ENCODE data around the gene ZNF687.
"Not testable (repeated sequence)": the region's sequence is repeated elsewhere in the genome, so short reads cannot be mapped to it uniquely, and the experiment has no call there.

ZNF687 gene

GRCh38 chr1:151281969-151282882 lies at the start of gene ZNF687:
TSS of gene ZNF687 (plus strand) at chr1:151282299. CDS start at chr1:151286292, 3,993 bp downstream.
- DNase-seq = peak; percentile 96

- no peak for DNase-seq
Measured at GRCh38 chr1:151235235-151235634, 46.9 kb upstream of the ZNF687 start.

- DNase-seq = no peak
Measured at GRCh38 chr1:151237678-151238466, 44.2 kb upstream of the ZNF687 start.

GRCh38 chr1:151238467-151238739 lies 43.7 kb upstream of the ZNF687 start:
- DNase-seq = no peak

GRCh38 chr1:151242442-151242841 lies 39.7 kb upstream of the ZNF687 start:
- no peak for DNase-seq

- no peak for DNase-seq
Measured at GRCh38 chr1:151243683-151244216, 38.3 kb upstream of the ZNF687 start.

GRCh38 chr1:151246786-151247185 lies 35.3 kb upstream of the ZNF687 start:
- DNase-seq = no peak

- DNase-seq = peak; percentile 44
Measured at GRCh38 chr1:151251656-151252470, 30.2 kb upstream of the ZNF687 start.

- peak; percentile 89 for DNase-seq
Measured at GRCh38 chr1:151254217-151255213, 27.6 kb upstream of the ZNF687 start, which contains the start of gene PSMD4. TSS of gene PSMD4 (plus strand) at chr1:151254734. CDS start at chr1:151254783, 49 bp downstream.

GRCh38 chr1:151255381-151255780 lies 26.7 kb upstream of the ZNF687 start:
- no peak for DNase-seq

GRCh38 chr1:151259351-151259750 lies 22.7 kb upstream of the ZNF687 start:
- DNase-seq = no peak

GRCh38 chr1:151265446-151266236 lies 16.5 kb upstream of the ZNF687 start:
- no peak for DNase-seq

GRCh38 chr1:151266315-151266714 lies 15.8 kb upstream of the ZNF687 start:
- no peak for DNase-seq

- DNase-seq = no peak
Measured at GRCh38 chr1:151266821-151267220, 15.3 kb upstream of the ZNF687 start.

GRCh38 chr1:151267760-151268159 lies 14.3 kb upstream of the ZNF687 start:
- DNase-seq = no peak

GRCh38 chr1:151273924-151274466 lies 8.1 kb upstream of the ZNF687 start:
- DNase-seq = no peak

- DNase-seq = not testable (repeated sequence)
Measured at GRCh38 chr1:151275341-151275740, 6.8 kb upstream of the ZNF687 start.

- DNase-seq = no peak
Measured at GRCh38 chr1:151277249-151277648, 4.8 kb upstream of the ZNF687 start.

- DNase-seq = peak; percentile 99
Measured at GRCh38 chr1:151281225-151281968, 702 bp upstream of the ZNF687 start.

All from activated T-cell treated with anti-CD3 and anti-CD28 coated beads, Interleukin-2, amount 50 U/mL, for 1 hour (primary cell).